Cardiac muscle cell (in vitro differentiated cells and primary cell): Measurements from ENCODE around the gene TNFRSF1A. TPM values are rescaled to one million over a fixed set of nuclear protein-coding genes. Genes with fewer than 3 reads are reported as not detected.

Source experiments
- DNase-seq, 2 donors: peaks; one replicate each; pipeline versions ENCODE4 v3.0.0 to v3.0.0-alpha.2; 2010 to 2017; ENCODE audit warnings: low read depth in 1 of 2, low spot score in 1 of 2
- H3K27ac ChIP-seq: fragments of 200-600 bp; sonication (generic); 2 replicates; pipeline ENCODE4 v1.5.1; 2016
- H3K27me3 ChIP-seq: fragments of 200-600 bp; sonication (generic); 2 replicates; pipeline ENCODE4 v1.6.0; 2016; ENCODE audit warnings: control low read depth
- H3K36me3 ChIP-seq: fragments of 200-600 bp; sonication (generic); 2 replicates; pipeline ENCODE4 v1.5.1; 2016; ENCODE audit warnings: control low read depth
- H3K4me1 ChIP-seq: fragments of 200-600 bp; sonication (generic); 2 replicates; pipeline ENCODE4 v1.8.1; 2017; ENCODE audit warnings: low read depth, mild to moderate bottlenecking, mixed run types
- H3K4me3 ChIP-seq: fragments of 200-600 bp; sonication (generic); 2 replicates; pipeline ENCODE4 v1.5.1; 2016; ENCODE audit warnings: mild to moderate bottlenecking
- H3K9me3 ChIP-seq: fragments of 200-600 bp; sonication (generic); 2 replicates; pipeline ENCODE4 v1.5.1; 2017; ENCODE audit warnings: low read depth, mild to moderate bottlenecking, control low read depth
- polyA plus RNA-seq: library from polyadenylated mRNA; unstranded; fragments of >200 nt; fragmentation: Nextera tagmentation; extraction: Ambion mirVana; gene quantifications from 2 replicates; pipeline ENCODE4 v1.2.1, GENCODE V29; 2016
- total RNA-seq: library from RNA; depleted of rRNA; stranded (reverse); fragments of >200 nt; gene quantifications from 2 replicates; pipeline ENCODE4 v1.2.3, GENCODE V29; 2016
- TF ChIP-seq, protein P1 (sequence below): IDR thresholded peaks from 2 replicates; pipeline ENCODE4 v1.5.1; 2012; ENCODE audit warnings: low read depth, mild to moderate bottlenecking, low read length

TNFRSF1A gene
- total and polyA plus RNA-seq, 2 experiments from 2014 or later: 33.3 to 42.3 TPM

DNA sequence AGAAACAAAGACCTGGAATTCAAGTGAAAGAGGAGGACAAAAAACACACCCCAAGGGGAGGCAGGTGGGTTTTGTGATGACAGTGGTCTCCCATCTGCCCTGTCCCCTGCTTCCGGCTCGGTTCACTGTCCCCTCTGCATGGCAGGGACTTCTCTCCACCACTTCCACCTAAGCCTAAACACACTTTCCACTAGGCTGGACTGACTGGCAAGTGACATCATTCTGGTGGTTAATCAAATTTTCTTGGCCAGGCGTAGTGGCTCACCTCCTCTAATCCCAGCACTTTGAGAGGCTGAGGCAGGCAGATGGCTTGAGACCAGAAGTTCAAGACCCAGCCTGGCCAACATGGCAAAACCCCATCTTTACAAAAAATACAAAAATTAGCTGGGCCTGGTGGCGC, 19.5 kb downstream of the TNFRSF1A start:
- Histone ChIP-seq H3K4me3 (no peak overlapping the region), H3K4me1 (peaks cover 23% of the 10 kb centered on the region), H3K9me3 (no peaks in the 10 kb centered on the region), H3K36me3 (no peaks in the 10 kb centered on the region), H3K27me3 (no peaks in the 10 kb centered on the region), H3K27ac (no peak overlapping the region)
- TF ChIP-seq, protein P1, sequence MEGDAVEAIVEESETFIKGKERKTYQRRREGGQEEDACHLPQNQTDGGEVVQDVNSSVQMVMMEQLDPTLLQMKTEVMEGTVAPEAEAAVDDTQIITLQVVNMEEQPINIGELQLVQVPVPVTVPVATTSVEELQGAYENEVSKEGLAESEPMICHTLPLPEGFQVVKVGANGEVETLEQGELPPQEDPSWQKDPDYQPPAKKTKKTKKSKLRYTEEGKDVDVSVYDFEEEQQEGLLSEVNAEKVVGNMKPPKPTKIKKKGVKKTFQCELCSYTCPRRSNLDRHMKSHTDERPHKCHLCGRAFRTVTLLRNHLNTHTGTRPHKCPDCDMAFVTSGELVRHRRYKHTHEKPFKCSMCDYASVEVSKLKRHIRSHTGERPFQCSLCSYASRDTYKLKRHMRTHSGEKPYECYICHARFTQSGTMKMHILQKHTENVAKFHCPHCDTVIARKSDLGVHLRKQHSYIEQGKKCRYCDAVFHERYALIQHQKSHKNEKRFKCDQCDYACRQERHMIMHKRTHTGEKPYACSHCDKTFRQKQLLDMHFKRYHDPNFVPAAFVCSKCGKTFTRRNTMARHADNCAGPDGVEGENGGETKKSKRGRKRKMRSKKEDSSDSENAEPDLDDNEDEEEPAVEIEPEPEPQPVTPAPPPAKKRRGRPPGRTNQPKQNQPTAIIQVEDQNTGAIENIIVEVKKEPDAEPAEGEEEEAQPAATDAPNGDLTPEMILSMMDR: no peak
- no peak for DNase-seq

DNA sequence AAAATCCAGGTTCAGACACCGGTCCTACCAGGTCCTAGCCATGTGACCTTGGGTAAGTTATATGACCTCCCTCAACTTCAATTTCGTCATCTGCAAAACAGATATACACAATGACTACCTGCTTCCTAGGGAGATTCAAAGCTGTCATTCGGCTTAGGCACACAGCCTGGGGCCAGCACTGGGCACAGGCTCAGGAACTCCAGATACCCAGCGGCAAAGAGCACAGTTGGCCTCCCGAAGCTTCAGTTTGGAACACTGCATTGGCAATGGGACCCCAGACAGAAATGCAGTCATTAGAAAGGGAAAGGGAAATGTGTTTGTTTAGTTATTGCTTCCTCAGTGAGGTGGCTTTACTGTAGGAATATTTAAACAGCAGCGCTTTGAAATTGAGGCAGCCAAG, 20.0 kb downstream of the TNFRSF1A start:
- Histone ChIP-seq H3K4me1 (peaks cover 23% of the 10 kb centered on the region), H3K36me3 (no peaks in the 10 kb centered on the region), H3K27me3 (no peaks in the 10 kb centered on the region), H3K4me3 (no peak overlapping the region), H3K9me3 (no peaks in the 10 kb centered on the region), H3K27ac (no peak overlapping the region)
- TF ChIP-seq, protein P1: no peak
- no peak for DNase-seq

DNA sequence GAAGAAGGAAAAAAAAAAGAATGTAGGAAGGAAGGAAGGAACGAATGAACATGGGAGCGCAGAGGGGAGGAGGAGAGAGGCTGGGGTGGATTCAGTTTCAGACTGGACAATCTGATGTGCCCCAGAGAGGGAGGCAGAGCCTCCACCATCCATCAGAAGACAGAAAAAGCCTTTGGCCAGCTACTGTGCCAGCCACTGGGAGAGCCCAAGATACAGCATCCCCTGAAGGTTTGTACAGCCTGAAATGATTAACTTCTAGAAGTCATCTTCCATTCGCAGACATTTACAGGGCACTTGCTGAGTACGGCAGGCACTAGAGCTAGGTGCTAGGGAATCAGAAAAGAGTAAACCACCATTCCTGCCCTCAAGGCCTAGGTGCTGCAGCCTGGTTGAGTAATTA, 22.4 kb downstream of the TNFRSF1A start:
- no peak for DNase-seq
- Histone ChIP-seq H3K27ac (no peak overlapping the region), H3K36me3 (no peaks in the 10 kb centered on the region), H3K4me3 (no peak overlapping the region), H3K9me3 (no peaks in the 10 kb centered on the region), H3K4me1 (peaks cover 13% of the 10 kb centered on the region), H3K27me3 (no peaks in the 10 kb centered on the region)
- TF ChIP-seq, protein P1: no peak

DNA sequence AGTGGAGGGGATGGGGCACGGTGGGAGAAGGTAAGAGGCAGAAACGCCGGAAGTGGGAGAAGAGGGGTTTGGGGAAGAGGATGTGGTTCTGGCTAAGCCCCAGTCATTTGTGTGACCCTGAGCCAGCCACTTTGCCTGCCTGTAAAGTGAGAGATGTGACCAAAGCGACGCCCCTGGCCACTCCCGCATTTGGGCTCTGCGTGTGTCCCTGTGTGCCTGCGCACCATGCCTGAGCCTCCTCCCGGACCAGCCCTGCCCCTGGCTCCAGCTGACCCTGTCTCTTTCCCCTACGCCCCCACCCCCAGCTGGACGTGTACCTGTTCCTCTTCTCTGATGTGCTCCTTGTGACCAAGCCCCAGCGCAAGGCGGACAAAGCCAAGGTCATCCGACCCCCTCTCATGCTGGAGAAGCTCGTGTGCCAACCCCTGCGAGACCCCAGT, 23.4 kb downstream of the TNFRSF1A start:
- Histone ChIP-seq H3K27ac (no peak overlapping the region), H3K36me3 (no peaks in the 10 kb centered on the region), H3K9me3 (no peaks in the 10 kb centered on the region), H3K4me1 (peaks cover 6% of the 10 kb centered on the region), H3K27me3 (no peaks in the 10 kb centered on the region), H3K4me3 (no peak overlapping the region)
- TF ChIP-seq, protein P1: no peak
- DNase-seq: no peak

DNA sequence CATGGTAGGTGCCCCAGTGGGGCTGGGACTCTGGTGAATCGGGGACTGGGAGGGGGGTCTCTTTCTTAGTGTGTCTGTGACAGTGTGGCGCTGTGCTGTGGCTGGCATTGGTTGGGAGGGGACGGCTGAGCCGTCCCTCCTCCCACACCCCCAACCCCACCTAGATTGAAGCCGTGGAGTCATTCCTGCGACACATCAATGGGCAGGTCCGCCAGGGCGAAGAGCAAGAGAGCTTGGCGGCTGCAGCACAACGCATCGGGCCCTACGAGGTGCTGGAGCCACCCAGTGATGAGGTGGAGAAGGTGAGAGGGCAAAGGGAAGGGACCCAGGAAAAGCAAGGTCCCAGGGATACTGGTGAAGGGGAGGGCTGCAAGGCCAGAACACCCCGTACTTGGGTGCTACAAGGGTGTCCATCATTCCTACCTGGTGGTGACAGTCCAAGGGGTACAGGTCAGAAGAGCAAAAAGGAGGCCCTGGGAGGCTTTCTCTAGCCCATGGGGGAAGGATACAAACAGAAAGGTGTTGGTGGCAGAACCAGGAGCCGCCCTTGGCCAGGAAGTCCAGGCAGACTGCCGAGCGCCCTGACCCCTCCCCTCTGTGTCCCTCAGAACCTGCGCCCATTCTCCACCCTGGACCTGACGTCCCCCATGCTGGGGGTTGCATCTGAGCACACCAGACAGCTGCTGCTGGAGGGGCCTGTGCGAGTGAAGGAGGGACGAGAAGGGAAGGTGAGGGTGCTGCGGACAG, 24.0 kb downstream of the TNFRSF1A start:
- Histone ChIP-seq H3K4me1 (peaks cover under 1% of the 10 kb centered on the region), H3K27ac (no peak overlapping the region), H3K4me3 (no peak overlapping the region), H3K36me3 (no peaks in the 10 kb centered on the region), H3K27me3 (no peaks in the 10 kb centered on the region), H3K9me3 (no peaks in the 10 kb centered on the region)
- no peak for DNase-seq
- TF ChIP-seq, protein P1: no peak
